ENCODE data around the gene FRMD1.

The FRMD1 gene

GRCh38 chr6:168005796-168006195 lies 73.2 kb downstream of the FRMD1 start:
- no peak for FAIRE-seq
- no peak for TF ChIP-seq POU2F2 (IDR thresholded peaks at IDR 0.05; ENCODE audit: low read depth, low read length)
- no peak for TF ChIP-seq TAF1 (IDR thresholded peaks at IDR 0.05; ENCODE audit: low read depth, low read length)
- DNase-seq (ENCODE audit: insufficient read length, low spot score) = no peak

GRCh38 chr6:168004945-168005344 lies 74.1 kb downstream of the FRMD1 start:
- DNase-seq (ENCODE audit: insufficient read length, low spot score) (no peak), FAIRE-seq (no peak)
- TF ChIP-seq POLR2AphosphoS5 (IDR thresholded peaks at IDR 0.05; ENCODE audit: low read depth, low read length) = no peak
- no peak for TF ChIP-seq PAX5 (IDR thresholded peaks at IDR 0.05; ENCODE audit: insufficient read depth, low read length, severe bottlenecking)
- TF ChIP-seq TAF1 (IDR thresholded peaks at IDR 0.05; ENCODE audit: low read depth, low read length) = no peak

GRCh38 chr6:168004023-168004422 lies 75.0 kb downstream of the FRMD1 start:
- TF ChIP-seq POLR2AphosphoS5 (IDR thresholded peaks at IDR 0.05; ENCODE audit: low read depth, low read length) (no peak), PAX5 (IDR thresholded peaks at IDR 0.05; ENCODE audit: insufficient read depth, low read length, severe bottlenecking) (no peak), SPI1 (IDR thresholded peaks at IDR 0.05; ENCODE audit: low read depth, low read length) (no peak), TAF1 (IDR thresholded peaks at IDR 0.05; ENCODE audit: low read depth, low read length) (no peak), POU2F2 (IDR thresholded peaks at IDR 0.05; ENCODE audit: low read depth, low read length) (no peak), POLR2A (IDR thresholded peaks at IDR 0.05; ENCODE audit: low read depth, low read length) (no peak)
- no peak for FAIRE-seq
- no peak for DNase-seq (ENCODE audit: insufficient read length, low spot score)
